HEK293 (cell line): ENCODE data around the gene S100A10.

ENCODE experiments used
- CTCF ChIA-PET: fragments of 350-600 bp; formaldehyde crosslinking; extraction: SDS; loops from one replicate; lab custom pipeline; 2021; ENCODE audit warnings: antibody characterized with exemption; lab: Yijun Ruan, JAX
- POLR2A ChIA-PET: fragments of 300-600 bp; formaldehyde crosslinking; extraction: SDS; loops from one replicate; lab custom pipeline; 2020; ENCODE audit warnings: antibody characterized with exemption, inconsistent platforms; lab: Yijun Ruan, JAX
- H3K27ac ChIP-seq: fragments of 200-500 bp; sonication (Bioruptor generic); 2 replicates; pipeline ENCODE4 v1.5.1; 2014; ENCODE audit warnings: low read depth, low read length, control low read depth, inconsistent platforms; ENCODE audit errors: extremely low read depth
- H3K36me3 ChIP-seq, 2 experiments: fragments of 200-500 bp in 1 of 2; sonication (Bioruptor generic) in 1 of 2; 1 replicate in 1 of 2; 2 replicates in 1 of 2; pipeline ENCODE4 v1.5.1; 2014 to 2017; ENCODE audit warnings: inconsistent platforms in 2 of 2, low read length in 2 of 2; ENCODE audit not compliant: control insufficient read depth in 2 of 2, insufficient read depth in 1 of 2
- H3K4me1 ChIP-seq: fragments of 200-500 bp; sonication (Bioruptor generic); 2 replicates; pipeline ENCODE4 v1.5.1; 2014; ENCODE audit warnings: mild to moderate bottlenecking, low read length, inconsistent platforms; ENCODE audit not compliant: control insufficient read depth, insufficient read depth
- H3K4me3 ChIP-seq: 2 replicates; pipeline ENCODE4 v1.5.1; 2011; ENCODE audit warnings: low read depth, mild to moderate bottlenecking, control low read depth, low read length, moderate library complexity
- H3K9me3 ChIP-seq: fragments of 200-500 bp; sonication (Bioruptor generic); 2 replicates; pipeline ENCODE4 v1.5.1; 2014; ENCODE audit warnings: low read depth, low read length, inconsistent platforms; ENCODE audit not compliant: control insufficient read depth, insufficient read depth
- GLIS2 ChIP-seq: fragments of 450-650 bp; formaldehyde crosslinking; IDR thresholded peaks from 2 replicates; pipeline ENCODE4 v1.5.1; 2016; ENCODE audit warnings: missing biosample characterization, missing genetic modification characterization
- MZF1 ChIP-seq: fragments of 450-650 bp; formaldehyde crosslinking; IDR thresholded peaks from 2 replicates; pipeline ENCODE4 v1.5.1; 2017; ENCODE audit warnings: missing biosample characterization, missing genetic modification characterization, borderline replicate concordance
- OSR2 ChIP-seq: fragments of 450-650 bp; formaldehyde crosslinking; IDR thresholded peaks from 2 replicates; pipeline ENCODE4 v1.5.1; 2016; ENCODE audit warnings: missing biosample characterization, missing genetic modification characterization
- SALL2 ChIP-seq: fragments of 450-650 bp; formaldehyde crosslinking; IDR thresholded peaks from 2 replicates; pipeline ENCODE4 v1.5.0; 2017; ENCODE audit warnings: missing biosample characterization, mild to moderate bottlenecking, missing genetic modification characterization, borderline replicate concordance
- SP7 ChIP-seq: fragments of 450-650 bp; formaldehyde crosslinking; IDR thresholded peaks from 2 replicates; pipeline ENCODE4 v1.5.1; 2016; ENCODE audit warnings: missing biosample characterization, missing genetic modification characterization
- TCF7L2 ChIP-seq: IDR thresholded peaks from 2 replicates; pipeline ENCODE4 v1.6.1; 2011; ENCODE audit warnings: low read depth, mild to moderate bottlenecking, inconsistent platforms, low read length, moderate library complexity, borderline replicate concordance
- WT1 ChIP-seq: fragments of 450-650 bp; formaldehyde crosslinking; IDR thresholded peaks from 2 replicates; pipeline ENCODE4 v1.5.1; 2016; ENCODE audit warnings: missing biosample characterization, missing genetic modification characterization
- ZBTB8A ChIP-seq: fragments of 450-650 bp; formaldehyde crosslinking; IDR thresholded peaks from 2 replicates; pipeline ENCODE4 v1.5.1; 2016; ENCODE audit warnings: missing biosample characterization, missing genetic modification characterization
- ZIC2 ChIP-seq: fragments of 450-650 bp; formaldehyde crosslinking; IDR thresholded peaks from 2 replicates; pipeline ENCODE4 v1.5.1; 2016; ENCODE audit warnings: missing biosample characterization, missing genetic modification characterization
- ZNF10 ChIP-seq: fragments of 450-650 bp; formaldehyde crosslinking; IDR thresholded peaks from 2 replicates; pipeline ENCODE4 v1.5.1; 2017; ENCODE audit warnings: missing biosample characterization, missing genetic modification characterization
- ZNF132 ChIP-seq: fragments of 450-650 bp; formaldehyde crosslinking; IDR thresholded peaks from 2 replicates; pipeline ENCODE4 v1.5.1; 2017; ENCODE audit warnings: missing biosample characterization, missing genetic modification characterization, borderline replicate concordance
- ZNF133 ChIP-seq: fragments of 450-650 bp; formaldehyde crosslinking; IDR thresholded peaks from 2 replicates; pipeline ENCODE4 v1.5.1; 2016; ENCODE audit warnings: missing biosample characterization, missing genetic modification characterization
- ZNF2 ChIP-seq: fragments of 450-650 bp; formaldehyde crosslinking; IDR thresholded peaks from 2 replicates; pipeline ENCODE4 v1.5.1; 2016; ENCODE audit warnings: missing biosample characterization, missing genetic modification characterization
- ZNF211 ChIP-seq: fragments of 450-650 bp; formaldehyde crosslinking; IDR thresholded peaks from 2 replicates; pipeline ENCODE4 v1.5.1; 2016; ENCODE audit warnings: low read depth, missing biosample characterization, missing genetic modification characterization
- ZNF248 ChIP-seq: fragments of 450-650 bp; formaldehyde crosslinking; IDR thresholded peaks from 2 replicates; pipeline ENCODE4 v1.5.1; 2017; ENCODE audit warnings: missing biosample characterization, missing genetic modification characterization
- ZNF266 ChIP-seq: fragments of 450-650 bp; formaldehyde crosslinking; IDR thresholded peaks from 2 replicates; pipeline ENCODE4 v1.5.1; 2016; ENCODE audit warnings: missing biosample characterization, missing genetic modification characterization, low read depth
- ZNF366 ChIP-seq: fragments of 450-650 bp; formaldehyde crosslinking; conservative IDR thresholded peaks from 2 replicates; pipeline ENCODE4 v1.5.1; 2016; ENCODE audit warnings: missing biosample characterization, missing genetic modification characterization
- ZNF610 ChIP-seq: fragments of 450-650 bp; formaldehyde crosslinking; IDR thresholded peaks from 2 replicates; pipeline ENCODE4 v1.5.1; 2016; ENCODE audit warnings: missing biosample characterization, missing genetic modification characterization, borderline replicate concordance
- ZNF660 ChIP-seq: fragments of 450-650 bp; IDR thresholded peaks from 2 replicates; pipeline ENCODE4 v1.5.1; 2018; ENCODE audit warnings: missing biosample characterization, mild to moderate bottlenecking, missing genetic modification characterization
- ZNF677 ChIP-seq: fragments of 450-650 bp; IDR thresholded peaks from 2 replicates; pipeline ENCODE4 v1.5.0; 2018; ENCODE audit warnings: missing biosample characterization, mild to moderate bottlenecking, missing genetic modification characterization, moderate library complexity
- ZNF768 ChIP-seq: fragments of 450-650 bp; formaldehyde crosslinking; IDR thresholded peaks from 2 replicates; pipeline ENCODE4 v1.5.1; 2018; ENCODE audit warnings: missing biosample characterization, mild to moderate bottlenecking, missing genetic modification characterization
- TF ChIP-seq, protein P1 (sequence below): fragments of 450-650 bp; formaldehyde crosslinking; IDR thresholded peaks from 2 replicates; pipeline ENCODE4 v1.5.1; 2016; ENCODE audit warnings: missing biosample characterization, missing genetic modification characterization
- TF ChIP-seq, protein P2 (sequence below): fragments of 450-650 bp; IDR thresholded peaks from 2 replicates; pipeline ENCODE4 v1.5.1; 2018; ENCODE audit warnings: missing biosample characterization, mild to moderate bottlenecking, missing genetic modification characterization
- TF ChIP-seq, protein P3 (sequence below): fragments of 450-650 bp; formaldehyde crosslinking; IDR thresholded peaks from 2 replicates; pipeline ENCODE4 v1.5.1; 2016; ENCODE audit warnings: missing biosample characterization, missing genetic modification characterization

S100A10 gene

DNA sequence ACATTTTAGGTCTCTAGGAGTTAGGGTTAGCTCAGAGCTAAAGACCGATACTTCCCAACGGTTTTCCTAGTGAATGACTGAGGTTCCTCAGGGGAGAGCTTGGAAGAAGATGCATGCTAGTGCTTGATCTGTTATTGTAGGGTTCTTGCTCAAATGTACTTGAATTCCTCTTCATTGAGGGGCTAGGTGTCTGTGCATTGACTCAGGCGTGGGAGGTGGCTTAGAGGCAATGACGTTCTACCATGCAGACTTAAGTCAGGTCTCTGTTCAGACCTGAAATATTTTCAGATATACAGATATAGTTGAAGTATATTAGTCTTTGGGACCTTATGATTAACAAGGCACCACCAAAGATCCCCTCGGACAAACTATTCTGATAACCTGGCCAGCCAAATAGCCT, 23.5 kb downstream of the S100A10 start:
- TF ChIP-seq ZNF677 (tag by site-specific recombination): no peak
- TF ChIP-seq WT1 (tag by site-specific recombination): no peak
- no peak for TF ChIP-seq ZNF2 (tag by site-specific recombination)
- no peak for TF ChIP-seq ZNF133
- TF ChIP-seq ZNF132 (tag by site-specific recombination): no peak
- no peak for TF ChIP-seq SALL2 (tag by site-specific recombination)
- no peak for TF ChIP-seq ZNF211
- peaks cover 9% of the 10 kb centered on the region for H3K4me1 ChIP-seq
- POLR2A ChIA-PET: interaction anchor here (0.9 to 2.1 kb wide), 4 partner anchors 18 to 61 kb away, joined by 3 to 7 read pairs (median 5); partner anchors contain the start of genes S100A10 and THEM4

DNA sequence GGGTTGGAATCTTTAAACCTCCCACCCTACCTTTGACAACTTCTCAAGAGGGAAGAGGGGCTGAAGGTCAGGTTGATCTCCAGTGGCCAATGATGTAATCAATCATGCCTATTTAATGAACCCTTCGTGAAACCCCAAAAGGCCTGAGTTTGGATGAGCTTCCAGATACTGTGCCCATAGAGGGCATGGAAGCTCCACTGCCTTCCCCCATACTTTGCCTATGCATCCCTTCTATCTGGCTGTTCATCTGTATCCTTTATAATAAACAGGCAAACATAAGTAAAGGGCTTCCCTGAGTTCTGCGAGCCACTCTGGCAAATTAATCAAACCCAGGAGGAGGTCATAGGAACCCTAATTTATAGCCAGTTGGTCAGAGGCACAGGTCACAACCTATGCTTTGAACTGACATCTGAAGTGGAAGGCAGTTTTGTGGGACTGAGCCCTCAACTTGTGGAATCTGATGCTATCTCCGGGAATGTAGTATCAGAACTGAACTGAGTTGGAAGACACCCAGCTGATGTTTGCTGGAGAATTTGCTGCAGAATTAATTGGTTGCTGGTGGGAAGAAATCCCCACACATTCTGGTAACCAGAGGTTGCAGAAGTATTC, 24.8 kb downstream of the S100A10 start:
- Histone ChIP-seq H3K36me3 (no peaks in the 10 kb centered on the region), H3K27ac (no peak overlapping the region), H3K9me3 (no peaks in the 10 kb centered on the region), H3K4me3 (no peak overlapping the region), H3K4me1 (peaks cover 8% of the 10 kb centered on the region; the same call in 1 of the 2 replicates)
- CTCF ChIA-PET: interaction anchor here (0.5 to 11.4 kb wide), 27 partner anchors 7 to 1832 kb away, joined by 3 to 409 read pairs (median 6); partner anchors contain the start of gene S100A10
- POLR2A ChIA-PET: interaction anchor here (0.6 to 2.1 kb wide), 4 partner anchors 23 to 429 kb away, joined by 3 to 13 read pairs (median 4); partner anchors contain the start of genes S100A10 and TUFT1
- TF ChIP-seq, protein P1, sequence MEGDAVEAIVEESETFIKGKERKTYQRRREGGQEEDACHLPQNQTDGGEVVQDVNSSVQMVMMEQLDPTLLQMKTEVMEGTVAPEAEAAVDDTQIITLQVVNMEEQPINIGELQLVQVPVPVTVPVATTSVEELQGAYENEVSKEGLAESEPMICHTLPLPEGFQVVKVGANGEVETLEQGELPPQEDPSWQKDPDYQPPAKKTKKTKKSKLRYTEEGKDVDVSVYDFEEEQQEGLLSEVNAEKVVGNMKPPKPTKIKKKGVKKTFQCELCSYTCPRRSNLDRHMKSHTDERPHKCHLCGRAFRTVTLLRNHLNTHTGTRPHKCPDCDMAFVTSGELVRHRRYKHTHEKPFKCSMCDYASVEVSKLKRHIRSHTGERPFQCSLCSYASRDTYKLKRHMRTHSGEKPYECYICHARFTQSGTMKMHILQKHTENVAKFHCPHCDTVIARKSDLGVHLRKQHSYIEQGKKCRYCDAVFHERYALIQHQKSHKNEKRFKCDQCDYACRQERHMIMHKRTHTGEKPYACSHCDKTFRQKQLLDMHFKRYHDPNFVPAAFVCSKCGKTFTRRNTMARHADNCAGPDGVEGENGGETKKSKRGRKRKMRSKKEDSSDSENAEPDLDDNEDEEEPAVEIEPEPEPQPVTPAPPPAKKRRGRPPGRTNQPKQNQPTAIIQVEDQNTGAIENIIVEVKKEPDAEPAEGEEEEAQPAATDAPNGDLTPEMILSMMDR (tag by site-specific recombination): peak; percentile 63
- TF ChIP-seq MZF1 (tag by site-specific recombination) (no peak), SP7 (tag by site-specific recombination) (0 out of 2 replicates have a peak, but pooled peaks have one; percentile 34)

More for the DNA sequence above, 23.5 kb downstream of the S100A10 start:
- Histone ChIP-seq H3K36me3 (no peaks in the 10 kb centered on the region), H3K9me3 (no peaks in the 10 kb centered on the region), H3K4me3 (no peak overlapping the region), H3K27ac (no peak overlapping the region)
- CTCF ChIA-PET: interaction anchor here (0.5 to 11.4 kb wide), 9 partner anchors 8 to 519 kb away, joined by 3 to 409 read pairs (median 7); partner anchors contain the start of gene S100A10

- Histone ChIP-seq H3K9me3 (no peaks in the 10 kb centered on the region), H3K4me3 (no peak overlapping the region), H3K36me3 (no peaks in the 10 kb centered on the region), H3K27ac (no peak overlapping the region; the same call in 1 of the 2 replicates), H3K4me1 (peaks cover 8% of the 10 kb centered on the region; the same call in 1 of the 2 replicates)
- CTCF ChIA-PET: interaction anchor here (0.6 to 11.4 kb wide), 37 partner anchors 8 to 1831 kb away, joined by 3 to 409 read pairs (median 4); partner anchors contain the start of genes S100A10 and THEM4
- POLR2A ChIA-PET: interaction anchor here (0.6 to 2.1 kb wide), 9 partner anchors 18 to 428 kb away, joined by 3 to 13 read pairs (median 4); partner anchors contain the start of genes S100A10 and TUFT1
- TF ChIP-seq ZNF660: no peak
- TF ChIP-seq ZNF366 (tag by site-specific recombination): peak; percentile 70
- no peak for TF ChIP-seq ZNF768 (tag by site-specific recombination)
- TF ChIP-seq GLIS2 (tag by site-specific recombination): peak; percentile 81
- TF ChIP-seq, protein P2, sequence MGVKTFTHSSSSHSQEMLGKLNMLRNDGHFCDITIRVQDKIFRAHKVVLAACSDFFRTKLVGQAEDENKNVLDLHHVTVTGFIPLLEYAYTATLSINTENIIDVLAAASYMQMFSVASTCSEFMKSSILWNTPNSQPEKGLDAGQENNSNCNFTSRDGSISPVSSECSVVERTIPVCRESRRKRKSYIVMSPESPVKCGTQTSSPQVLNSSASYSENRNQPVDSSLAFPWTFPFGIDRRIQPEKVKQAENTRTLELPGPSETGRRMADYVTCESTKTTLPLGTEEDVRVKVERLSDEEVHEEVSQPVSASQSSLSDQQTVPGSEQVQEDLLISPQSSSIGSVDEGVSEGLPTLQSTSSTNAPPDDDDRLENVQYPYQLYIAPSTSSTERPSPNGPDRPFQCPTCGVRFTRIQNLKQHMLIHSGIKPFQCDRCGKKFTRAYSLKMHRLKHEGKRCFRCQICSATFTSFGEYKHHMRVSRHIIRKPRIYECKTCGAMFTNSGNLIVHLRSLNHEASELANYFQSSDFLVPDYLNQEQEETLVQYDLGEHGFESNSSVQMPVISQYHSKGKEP (tag by site-specific recombination): peak; percentile 45; the same call in 1 of the 2 replicates
- TF ChIP-seq, protein P3, sequence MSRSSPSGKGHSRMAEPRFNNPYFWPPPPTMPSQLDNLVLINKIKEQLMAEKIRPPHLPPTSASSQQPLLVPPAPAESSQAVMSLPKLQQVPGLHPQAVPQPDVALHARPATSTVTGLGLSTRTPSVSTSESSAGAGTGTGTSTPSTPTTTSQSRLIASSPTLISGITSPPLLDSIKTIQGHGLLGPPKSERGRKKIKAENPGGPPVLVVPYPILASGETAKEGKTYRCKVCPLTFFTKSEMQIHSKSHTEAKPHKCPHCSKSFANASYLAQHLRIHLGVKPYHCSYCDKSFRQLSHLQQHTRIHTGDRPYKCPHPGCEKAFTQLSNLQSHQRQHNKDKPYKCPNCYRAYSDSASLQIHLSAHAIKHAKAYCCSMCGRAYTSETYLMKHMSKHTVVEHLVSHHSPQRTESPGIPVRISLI (tag by site-specific recombination): no peak
- no peak for TF ChIP-seq OSR2 (tag by site-specific recombination)
- peak; percentile 22; the same call in 1 of the 2 replicates for TF ChIP-seq SP7 (tag by site-specific recombination)
- TF ChIP-seq ZNF266 (tag by site-specific recombination): no peak
- TF ChIP-seq TCF7L2: no peak
- TF ChIP-seq ZBTB8A (tag by site-specific recombination): peak; percentile 75
- no peak for TF ChIP-seq ZNF677 (tag by site-specific recombination)
- TF ChIP-seq ZNF610 (tag by site-specific recombination): no peak
- peak; percentile 92 for TF ChIP-seq ZIC2 (tag by site-specific recombination)
- TF ChIP-seq ZNF248 (tag by site-specific recombination): no peak
- TF ChIP-seq ZNF10 (tag by site-specific recombination): peak; percentile 49; the same call in 1 of the 2 replicates
Measured at GRCh38 chr1:151968058-151968457, 25.6 kb downstream of the S100A10 start.
